HuH-7 (cell line): Measurements from ENCODE around the gene CD80.
A peak's percentile ranks its signal among the peaks of the same experiment; 100 is the strongest.

Source experiments
- DNase-seq: peaks from one replicate; pipeline ENCODE4 v3.0.0; 2011; ENCODE audit warnings: low spot score

CD80 gene

GRCh38 chr3:119543147-119543546, 16.3 kb downstream of the CD80 start:
- no peak for DNase-seq

DNA sequence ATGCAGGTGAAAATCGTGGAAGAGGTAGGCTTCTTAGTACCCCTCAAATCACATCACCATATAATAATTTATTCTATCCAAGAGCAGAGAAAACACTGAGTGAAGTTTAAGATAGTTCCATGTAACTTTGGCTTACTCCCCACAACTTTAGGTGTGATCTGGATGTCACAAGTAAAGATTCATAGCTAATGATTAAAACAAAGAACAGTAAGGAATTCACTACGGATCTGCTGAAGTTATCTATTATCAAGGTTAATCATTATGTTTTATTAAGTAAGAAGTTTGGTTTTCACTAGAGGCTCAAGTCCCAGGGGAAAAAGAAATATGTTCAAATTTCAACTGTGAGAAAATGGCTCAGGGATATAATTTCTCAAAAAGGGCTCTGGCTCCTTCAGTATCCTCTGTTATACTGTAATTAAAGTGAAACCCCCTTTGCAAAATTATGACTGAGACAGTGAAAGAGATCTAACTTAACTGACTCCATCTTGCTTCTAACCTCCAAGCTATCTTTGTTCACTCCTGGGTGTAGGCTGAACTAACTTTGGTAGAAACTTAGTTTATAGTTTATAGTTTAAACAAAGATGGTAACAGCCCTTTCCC, 17.1 kb downstream of the CD80 start:
- no peak for DNase-seq

DNA sequence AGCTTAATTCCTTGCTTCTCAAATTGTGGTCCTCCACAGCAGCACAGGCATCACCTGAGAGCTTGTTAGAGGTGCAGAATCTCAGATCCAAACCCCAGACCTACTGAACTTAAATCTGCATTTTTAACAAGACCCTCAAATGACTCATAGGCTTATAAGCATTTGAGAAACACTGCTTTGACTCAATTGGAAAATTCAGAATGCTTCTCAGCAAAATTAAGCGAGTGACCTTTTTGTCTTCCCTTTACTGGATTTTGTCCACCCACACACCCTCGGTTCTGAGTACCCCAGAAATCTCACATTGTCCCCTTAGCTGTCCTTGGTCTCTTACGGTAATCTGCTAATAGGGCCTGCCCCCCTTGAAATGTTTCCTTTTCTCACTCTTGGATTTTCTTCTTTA, 17.9 kb downstream of the CD80 start:
- no peak for DNase-seq

DNA sequence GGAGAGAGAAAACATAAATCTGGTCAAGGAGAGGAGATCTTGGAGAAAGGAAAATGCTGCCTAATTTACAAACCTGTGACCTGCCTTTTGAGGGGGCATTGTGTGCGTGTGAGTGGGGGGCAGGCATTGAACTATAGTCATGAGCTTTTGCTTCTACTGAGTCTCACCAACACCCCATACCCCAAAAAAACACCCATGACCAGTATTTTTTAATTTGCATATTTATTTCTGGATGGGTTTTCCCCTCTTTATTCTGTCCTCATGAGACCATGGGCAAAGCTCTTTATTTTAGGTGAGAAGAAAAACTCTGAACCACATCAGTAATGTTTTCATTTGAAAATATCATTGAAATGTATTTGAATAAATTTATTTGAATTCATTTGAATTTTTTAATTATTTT, 20.6 kb downstream of the CD80 start:
- no peak for DNase-seq

- no peak for DNase-seq
Observed at GRCh38 chr3:119536757-119537156, 22.7 kb downstream of the CD80 start.

GRCh38 chr3:119534296-119534695, 25.1 kb downstream of the CD80 start:
- no peak for DNase-seq

GRCh38 chr3:119531151-119531550, 28.3 kb downstream of the CD80 start:
- DNase-seq, result no peak

- DNase-seq, result no peak
Observed at GRCh38 chr3:119530456-119530855, 29.0 kb downstream of the CD80 start.

DNA sequence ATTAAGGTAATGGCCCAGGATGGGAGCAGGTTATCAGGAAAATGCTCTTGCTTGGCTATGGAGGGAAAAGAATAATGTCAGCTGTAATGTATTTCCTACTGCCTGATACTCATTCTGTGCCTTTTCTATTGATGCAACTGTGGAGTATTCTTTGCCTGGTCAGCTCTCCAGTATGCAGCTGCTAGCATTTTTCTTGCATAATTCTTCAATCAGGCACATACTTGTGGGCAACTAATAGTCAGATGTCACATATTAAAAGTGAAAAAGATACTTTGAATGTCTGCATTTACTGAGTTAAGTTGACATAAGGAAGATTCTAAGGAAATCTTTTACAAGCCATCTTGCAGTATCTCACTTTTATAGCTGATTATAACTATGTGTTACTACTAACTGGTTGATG, 29.5 kb downstream of the CD80 start:
- no peak for DNase-seq

DNA sequence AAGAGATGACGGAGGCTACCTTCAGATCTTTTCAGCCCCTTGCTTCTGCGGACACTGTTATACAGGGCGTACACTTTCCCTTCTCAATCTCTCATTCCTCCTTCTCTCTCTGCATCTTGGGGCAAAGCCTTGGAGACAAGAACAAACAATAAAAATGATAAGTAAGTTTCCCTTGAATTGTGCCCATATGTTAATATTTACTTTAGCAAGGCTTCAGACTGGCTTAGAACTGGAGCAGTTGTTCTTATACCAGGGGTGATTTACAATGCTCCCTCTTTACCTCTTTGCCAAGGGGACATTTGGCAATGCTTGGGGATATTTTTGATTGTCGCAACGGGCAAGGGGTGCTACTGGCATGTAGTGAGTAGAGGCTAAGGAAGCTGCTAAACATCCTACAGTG, 31.7 kb downstream of the CD80 start:
- DNase-seq, result no peak

GRCh38 chr3:119524931-119525662, 34.3 kb downstream of the CD80 start:
- DNase-seq, result no peak

DNA sequence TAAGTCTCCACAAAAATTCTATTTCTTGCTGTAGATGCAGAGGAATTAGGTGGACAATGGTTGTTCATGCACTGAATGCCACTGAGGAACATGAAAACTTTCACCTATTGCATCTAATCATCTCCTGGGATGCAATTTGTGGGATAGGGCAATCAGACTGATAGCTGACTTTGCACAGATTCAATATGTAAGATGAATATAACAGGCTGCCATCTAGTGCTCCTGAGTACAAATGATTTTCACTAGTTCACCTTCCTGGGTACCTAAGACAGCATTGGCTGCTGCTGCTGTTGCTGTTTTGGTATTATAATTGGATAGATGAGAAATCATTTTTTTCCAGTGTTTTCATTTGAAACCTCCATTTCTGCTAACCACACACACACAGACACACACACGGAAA, 41.4 kb downstream of the CD80 start:
- no peak for DNase-seq

GRCh38 chr3:119517112-119517511, 42.3 kb downstream of the CD80 start:
- DNase-seq, result no peak

GRCh38 chr3:119514637-119515036, 44.8 kb downstream of the CD80 start:
- DNase-seq, result no peak

- no peak for DNase-seq
Observed at GRCh38 chr3:119510690-119511089, 48.7 kb downstream of the CD80 start.

DNA sequence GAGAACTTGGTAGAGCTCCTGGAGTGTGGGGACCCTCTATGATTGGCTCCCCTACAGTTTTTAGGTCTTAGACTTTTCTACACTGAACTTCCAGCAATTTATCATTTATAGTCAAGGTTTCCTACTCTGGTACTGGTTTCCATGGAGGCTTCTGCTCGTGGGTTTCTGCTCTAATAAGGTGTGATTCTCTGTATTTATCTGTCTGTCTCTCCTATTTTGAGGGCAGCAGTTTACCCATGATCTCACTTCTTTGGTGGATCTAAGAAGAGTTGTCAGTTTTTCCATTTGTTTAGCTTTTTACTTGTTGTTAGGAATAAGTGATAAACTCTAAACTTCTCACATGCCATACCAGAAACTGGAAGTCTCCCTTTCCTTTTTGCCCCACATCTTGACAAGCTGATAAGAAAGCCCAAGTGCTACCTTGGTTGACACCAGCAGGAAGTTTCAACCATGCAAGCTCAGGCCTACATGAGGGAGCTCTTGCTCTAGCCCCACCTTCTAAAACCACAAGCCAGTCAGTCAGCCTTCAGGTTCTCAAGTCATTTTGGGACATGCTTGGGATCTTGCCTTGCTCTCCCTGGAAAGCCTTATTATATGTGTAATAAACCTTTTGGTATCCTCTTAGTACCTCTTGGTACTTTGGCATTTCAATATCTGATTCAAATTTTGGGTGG, 51.1 kb downstream of the CD80 start:
- DNase-seq, result no peak

DNA sequence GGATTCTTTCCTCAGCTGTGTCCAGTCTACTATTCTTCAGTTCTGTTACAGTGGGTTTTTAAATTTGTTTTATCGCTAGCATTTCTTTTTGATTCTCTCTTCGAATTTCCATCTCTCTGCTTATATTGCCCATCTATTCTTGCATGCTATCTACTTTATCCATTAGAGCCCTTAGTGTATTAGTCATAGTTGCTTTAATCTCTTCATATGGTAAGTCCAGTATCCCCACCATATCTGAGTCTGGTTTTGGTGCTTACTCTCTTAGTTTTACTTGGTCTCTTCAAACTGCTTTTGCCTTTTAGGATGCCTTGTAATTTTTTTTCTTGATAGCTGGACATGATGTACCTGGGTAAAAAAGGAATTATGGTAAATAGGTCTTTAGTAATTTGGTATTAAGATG, 52.0 kb downstream of the CD80 start:
- DNase-seq, result no peak

GRCh38 chr3:119506631-119507030, 52.8 kb downstream of the CD80 start:
- DNase-seq, result no peak

GRCh38 chr3:119500901-119501300, 58.5 kb downstream of the CD80 start:
- no peak for DNase-seq

DNA sequence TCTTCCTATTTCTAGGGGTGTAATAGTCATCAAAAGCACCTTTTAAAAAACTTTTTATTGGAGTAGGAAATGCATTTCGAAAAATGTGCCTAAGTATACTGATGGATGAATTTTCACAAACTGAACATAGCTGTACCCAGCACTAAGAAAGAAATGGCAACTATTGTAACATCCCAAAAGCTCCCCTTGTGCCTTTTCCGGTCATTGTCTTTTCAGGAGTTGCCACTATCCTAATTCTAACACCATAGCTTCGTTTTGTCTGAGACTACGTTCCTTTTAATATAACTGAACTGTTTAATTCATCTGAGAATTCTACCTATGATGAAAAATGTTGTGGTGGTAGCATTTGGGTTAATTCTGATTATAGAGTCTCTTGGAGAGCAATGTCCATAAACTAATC, 59.1 kb downstream of the CD80 start:
- DNase-seq, result no peak

DNA sequence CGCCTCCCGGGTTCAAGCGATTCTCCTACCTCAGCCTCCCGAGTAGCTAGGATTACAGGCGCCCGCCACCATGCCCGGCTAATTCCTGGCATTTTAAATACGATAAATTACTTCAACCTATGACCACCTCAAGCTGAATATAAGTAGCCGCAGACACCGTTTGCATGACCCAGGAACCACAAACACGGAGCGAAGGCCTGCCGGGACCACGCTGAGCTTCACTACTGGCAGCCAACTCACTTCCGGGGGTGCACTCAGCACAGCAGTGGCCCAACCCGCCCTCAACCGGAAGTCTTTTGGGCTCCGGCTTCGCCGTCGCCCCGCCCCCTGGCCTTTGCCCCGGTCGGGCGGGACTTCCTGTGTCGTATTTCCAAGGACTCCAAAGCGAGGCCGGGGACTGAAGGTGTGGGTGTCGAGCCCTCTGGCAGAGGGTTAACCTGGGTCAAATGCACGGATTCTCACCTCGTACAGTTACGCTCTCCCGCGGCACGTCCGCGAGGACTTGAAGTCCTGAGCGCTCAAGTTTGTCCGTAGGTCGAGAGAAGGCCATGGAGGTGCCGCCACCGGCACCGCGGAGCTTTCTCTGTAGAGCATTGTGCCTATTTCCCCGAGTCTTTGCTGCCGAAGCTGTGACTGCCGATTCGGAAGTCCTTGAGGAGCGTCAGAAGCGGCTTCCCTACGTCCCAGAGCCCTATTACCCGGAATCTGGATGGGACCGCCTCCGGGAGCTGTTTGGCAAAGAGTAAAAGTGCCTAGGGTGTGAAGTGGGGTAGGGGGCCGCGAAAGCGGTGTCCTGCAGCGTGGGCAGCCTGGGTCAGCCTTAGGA, 61.0 kb downstream of the CD80 start, which contains the start of gene TIMMDC1:
Gene TIMMDC1, plus strand, starts transcription at position 362 of the 826 bp plus-strand sequence. Its CDS starts 187 bp downstream, at position 549.
- peak; percentile 98 for DNase-seq

DNA sequence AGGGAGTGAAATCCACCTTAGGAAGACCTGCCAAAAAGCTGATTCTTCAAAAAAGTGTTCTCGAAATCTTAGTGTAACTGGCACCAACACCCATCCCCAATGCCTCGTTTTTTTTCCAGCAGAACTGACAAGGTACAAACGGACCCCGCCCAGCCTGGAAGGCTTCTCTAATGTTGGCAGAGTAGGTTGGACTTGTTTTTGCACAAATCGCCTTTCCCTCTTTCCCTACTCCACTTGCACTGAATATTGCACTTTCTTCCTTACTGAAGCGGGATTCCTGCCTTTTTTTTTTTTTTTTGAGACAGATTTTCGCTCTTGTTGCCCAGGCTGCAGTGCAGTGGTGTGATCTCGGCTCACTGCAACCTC, 61.6 kb downstream of the CD80 start:
- peak; percentile 12 for DNase-seq

DNA sequence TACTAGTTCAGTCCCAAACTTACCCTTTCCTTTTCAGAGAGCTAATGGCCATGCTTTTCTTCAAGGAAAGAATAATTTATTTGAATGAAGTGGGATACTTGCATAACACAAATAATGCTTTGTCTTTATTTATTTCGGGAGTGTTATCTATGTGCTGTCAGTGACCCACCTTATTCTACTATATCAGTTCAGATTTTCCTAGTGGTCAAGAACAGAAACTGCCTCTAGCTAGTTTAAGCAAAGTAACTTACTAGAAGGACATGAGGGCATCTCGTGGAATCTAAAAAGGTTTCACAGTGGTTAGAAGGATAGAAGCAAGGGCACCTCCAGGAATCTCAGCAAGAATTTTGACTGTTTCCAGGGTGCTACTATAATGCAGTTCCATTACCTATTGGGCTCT, 64.8 kb downstream of the CD80 start:
- peak; percentile 18 for DNase-seq
